Peyer's patch (tissue), 4 donors: ENCODE measurements around the gene CRTAC1. TPM values are rescaled to one million over a fixed set of nuclear protein-coding genes. Genes with fewer than 3 reads are reported as not detected.

Experiments used
- DNase-seq, 3 donors: peaks; one replicate each; pipeline ENCODE4 v3.0.0-alpha.2; 2017 to 2019
- H3K27ac ChIP-seq, 4 donors: fragments of 200-600 bp; sonication (generic); one replicate each; pipeline ENCODE4 v1.5.1; 2016 to 2019
- H3K27me3 ChIP-seq, 2 donors: fragments of 200-600 bp; sonication (generic); one replicate each; pipeline ENCODE4 v1.5.1; 2019
- H3K36me3 ChIP-seq, 3 donors: fragments of 200-600 bp; sonication (generic); one replicate each; pipeline ENCODE4 v1.5.1; 2016 to 2019
- H3K4me1 ChIP-seq, 4 donors: fragments of 200-600 bp; sonication (generic); one replicate each; pipeline ENCODE4 v1.5.1; 2016 to 2019
- H3K4me3 ChIP-seq, 4 donors: fragments of 200-600 bp; sonication (generic); 1 replicate in 3 of 4; 2 replicates in 1 of 4; pipeline ENCODE4 v1.5.1; 2016 to 2019; ENCODE audit warnings: mild to moderate bottlenecking in 1 of 4
- H3K9me3 ChIP-seq, 4 donors: fragments of 200-600 bp; sonication (generic); one replicate each; pipeline ENCODE4 v1.5.1; 2016 to 2019; ENCODE audit warnings: mild to moderate bottlenecking in 1 of 4
- POLR2A ChIP-seq, 2 donors: fragments of 450-650 bp; IDR thresholded peaks; one replicate each; pipeline ENCODE4 v1.5.1; 2017; ENCODE audit warnings: antibody characterized with exemption in 2 of 2, mild to moderate bottlenecking in 2 of 2, moderate library complexity in 2 of 2
- total RNA-seq, 4 donors: library from RNA; depleted of rRNA; stranded (reverse); fragments of >200 nt; gene quantifications; one replicate each; pipeline ENCODE4 v1.1.0, GENCODE V29; 2016
- TF ChIP-seq, protein P1 (sequence below), 6 experiments: fragments of 450-650 bp in 4 of 6; fragments of 200-600 bp in 2 of 6; sonication (generic) in 1 of 6; IDR thresholded peaks; one replicate each; pipeline ENCODE4 v1.5.1; 2017 to 2019; ENCODE audit warnings: antibody characterized with exemption in 6 of 6, mild to moderate bottlenecking in 3 of 6, moderate library complexity in 1 of 6

The CRTAC1 gene
- total RNA-seq, 4 donors from 2014 or later, result 0.53 TPM; not detected in 3

DNA sequence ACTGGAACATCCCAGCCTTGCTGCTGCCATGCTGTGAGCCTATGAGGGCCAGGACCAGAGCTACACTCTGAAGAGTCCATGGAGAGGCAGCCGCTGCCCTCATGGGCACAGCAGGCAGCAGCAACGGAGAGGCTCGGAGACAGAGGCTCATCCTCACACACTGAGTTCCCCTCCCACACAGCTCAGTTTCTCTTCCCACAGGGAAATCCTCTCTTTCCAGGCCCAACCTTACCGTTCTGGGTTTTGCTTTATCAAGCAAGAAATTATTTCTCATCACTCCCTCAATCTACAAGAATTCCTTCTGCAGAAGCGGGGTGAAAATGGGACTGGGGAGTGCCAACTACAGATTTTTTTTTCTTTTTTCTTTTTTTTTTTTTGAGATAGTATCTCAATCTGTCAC lies 144.1 kb downstream of the CRTAC1 start:
- Histone ChIP-seq H3K4me1 (no peaks in the 10 kb centered on the region), H3K27ac (no peak overlapping the region), H3K9me3 (no peaks in the 10 kb centered on the region), H3K36me3 (no peaks in the 10 kb centered on the region), H3K4me3 (no peak overlapping the region), H3K27me3 (no peaks in the 10 kb centered on the region)
- DNase-seq, result no peak
- TF ChIP-seq POLR2A (IDR thresholded peaks at IDR 0.05), result no peak
- TF ChIP-seq, protein P1, sequence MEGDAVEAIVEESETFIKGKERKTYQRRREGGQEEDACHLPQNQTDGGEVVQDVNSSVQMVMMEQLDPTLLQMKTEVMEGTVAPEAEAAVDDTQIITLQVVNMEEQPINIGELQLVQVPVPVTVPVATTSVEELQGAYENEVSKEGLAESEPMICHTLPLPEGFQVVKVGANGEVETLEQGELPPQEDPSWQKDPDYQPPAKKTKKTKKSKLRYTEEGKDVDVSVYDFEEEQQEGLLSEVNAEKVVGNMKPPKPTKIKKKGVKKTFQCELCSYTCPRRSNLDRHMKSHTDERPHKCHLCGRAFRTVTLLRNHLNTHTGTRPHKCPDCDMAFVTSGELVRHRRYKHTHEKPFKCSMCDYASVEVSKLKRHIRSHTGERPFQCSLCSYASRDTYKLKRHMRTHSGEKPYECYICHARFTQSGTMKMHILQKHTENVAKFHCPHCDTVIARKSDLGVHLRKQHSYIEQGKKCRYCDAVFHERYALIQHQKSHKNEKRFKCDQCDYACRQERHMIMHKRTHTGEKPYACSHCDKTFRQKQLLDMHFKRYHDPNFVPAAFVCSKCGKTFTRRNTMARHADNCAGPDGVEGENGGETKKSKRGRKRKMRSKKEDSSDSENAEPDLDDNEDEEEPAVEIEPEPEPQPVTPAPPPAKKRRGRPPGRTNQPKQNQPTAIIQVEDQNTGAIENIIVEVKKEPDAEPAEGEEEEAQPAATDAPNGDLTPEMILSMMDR (IDR thresholded peaks at IDR 0.05), result no peak

DNA sequence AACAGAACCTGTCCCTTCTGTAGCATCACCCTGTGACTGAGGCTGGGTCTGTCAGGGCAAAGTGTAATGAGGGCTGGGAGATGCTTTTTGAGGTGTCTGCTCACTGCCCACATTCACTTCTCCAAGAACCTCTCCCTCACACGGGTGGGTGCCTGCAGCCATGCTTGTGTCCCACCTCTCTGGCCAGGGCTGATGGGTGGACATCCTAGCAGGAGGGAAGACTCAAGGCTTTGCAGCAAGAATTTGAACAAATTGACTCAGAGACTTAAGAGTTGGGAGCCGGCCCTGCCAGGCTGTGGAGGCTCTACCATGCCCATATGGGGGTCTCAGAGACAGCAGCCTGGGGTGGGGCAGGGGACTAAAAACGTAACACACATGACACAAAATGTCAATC lies 147.3 kb downstream of the CRTAC1 start:
- H3K36me3 ChIP-seq, result no peaks in the 10 kb centered on the region
- TF ChIP-seq, protein P1 (IDR thresholded peaks at IDR 0.05), result no peak
- no peak overlapping the region for H3K4me3 ChIP-seq
- H3K27me3 ChIP-seq, result no peaks in the 10 kb centered on the region
- H3K27ac ChIP-seq, result no peak overlapping the region
- no peaks in the 10 kb centered on the region for H3K9me3 ChIP-seq
- no peaks in the 10 kb centered on the region for H3K4me1 ChIP-seq
- DNase-seq, result peak in 1 of 3 donors; percentile 27

DNA sequence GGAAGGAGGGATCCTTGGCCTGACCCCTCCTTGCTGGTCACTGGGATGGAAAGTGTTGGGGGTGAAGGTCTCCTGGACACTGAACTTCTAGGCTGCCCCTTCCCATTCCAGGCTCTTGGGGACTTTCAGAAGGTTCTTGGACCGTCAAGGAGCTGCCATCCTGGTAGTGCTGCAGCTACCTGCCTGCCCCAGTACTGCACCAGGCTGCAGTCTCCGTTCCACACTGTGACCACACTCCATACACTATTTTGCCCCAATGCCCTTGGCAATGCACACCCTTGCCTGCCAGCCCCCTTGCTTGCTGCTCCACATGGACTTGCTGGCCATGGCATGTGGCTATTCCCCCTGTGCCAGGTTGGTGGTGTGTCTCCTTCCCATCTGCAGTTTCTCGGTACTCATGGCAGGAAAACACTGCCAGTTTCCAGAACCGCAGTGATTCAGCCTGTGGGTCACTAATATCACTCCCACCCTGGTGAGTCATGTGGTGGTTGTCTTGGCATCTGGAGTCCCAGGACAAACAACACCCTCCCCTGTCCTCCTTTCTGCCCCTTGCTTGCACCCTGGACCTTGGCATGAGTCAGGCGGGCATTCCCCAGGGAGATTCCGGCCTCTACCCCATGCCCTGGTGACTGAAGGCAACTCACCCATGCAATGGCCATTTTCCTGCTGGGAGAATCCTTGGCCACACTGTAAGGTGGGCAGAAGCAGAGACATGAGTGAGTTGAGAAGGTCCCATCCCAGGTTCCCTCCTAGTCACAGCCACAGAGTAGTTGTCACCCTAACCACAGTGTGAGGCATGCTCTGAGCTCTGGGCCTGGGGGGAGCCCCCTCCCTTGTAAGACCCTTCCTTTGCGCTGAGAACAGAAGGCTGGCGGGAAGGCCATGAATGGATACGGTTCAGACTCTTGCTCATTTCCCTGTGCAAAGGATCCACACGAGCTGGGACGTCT lies 148.0 kb downstream of the CRTAC1 start:
- no peaks in the 10 kb centered on the region for H3K27me3 ChIP-seq
- H3K36me3 ChIP-seq, result no peaks in the 10 kb centered on the region
- DNase-seq, result peak in 1 of 3 donors; percentile 61
- no peak overlapping the region for H3K27ac ChIP-seq
- no peaks in the 10 kb centered on the region for H3K4me1 ChIP-seq
- no peak for TF ChIP-seq POLR2A (IDR thresholded peaks at IDR 0.05)
- TF ChIP-seq, protein P1 (IDR thresholded peaks at IDR 0.05), result no peak
- H3K4me3 ChIP-seq, result no peak overlapping the region
- no peaks in the 10 kb centered on the region for H3K9me3 ChIP-seq

DNA sequence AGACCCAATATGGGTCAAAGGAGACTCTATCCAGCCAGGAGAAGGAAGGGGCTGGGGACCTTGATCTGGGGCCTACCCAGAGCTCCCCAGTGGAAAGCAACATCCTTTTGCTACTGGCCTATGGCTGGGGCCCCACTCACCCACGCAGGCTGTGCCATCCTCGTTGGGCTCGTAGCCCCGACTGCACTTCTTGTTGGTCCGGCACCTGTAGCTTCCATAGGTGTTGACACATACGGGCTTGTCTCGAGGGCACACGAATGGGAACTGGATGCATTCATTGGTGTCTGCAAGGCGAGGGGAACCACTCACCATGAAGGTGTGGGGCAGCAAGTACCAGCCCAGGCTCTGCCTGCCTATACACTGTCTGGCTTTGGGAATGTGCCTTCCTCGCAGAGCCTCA lies 150.3 kb downstream of the CRTAC1 start:
- no peak overlapping the region for H3K27ac ChIP-seq
- DNase-seq, result peak in 1 of 3 donors; percentile 32
- H3K27me3 ChIP-seq, result no peaks in the 10 kb centered on the region
- H3K9me3 ChIP-seq, result no peaks in the 10 kb centered on the region
- no peak for TF ChIP-seq POLR2A (IDR thresholded peaks at IDR 0.05)
- TF ChIP-seq, protein P1 (IDR thresholded peaks at IDR 0.05), result no peak
- no peaks in the 10 kb centered on the region for H3K4me1 ChIP-seq
- no peak overlapping the region for H3K4me3 ChIP-seq
- H3K36me3 ChIP-seq, result no peaks in the 10 kb centered on the region

DNA sequence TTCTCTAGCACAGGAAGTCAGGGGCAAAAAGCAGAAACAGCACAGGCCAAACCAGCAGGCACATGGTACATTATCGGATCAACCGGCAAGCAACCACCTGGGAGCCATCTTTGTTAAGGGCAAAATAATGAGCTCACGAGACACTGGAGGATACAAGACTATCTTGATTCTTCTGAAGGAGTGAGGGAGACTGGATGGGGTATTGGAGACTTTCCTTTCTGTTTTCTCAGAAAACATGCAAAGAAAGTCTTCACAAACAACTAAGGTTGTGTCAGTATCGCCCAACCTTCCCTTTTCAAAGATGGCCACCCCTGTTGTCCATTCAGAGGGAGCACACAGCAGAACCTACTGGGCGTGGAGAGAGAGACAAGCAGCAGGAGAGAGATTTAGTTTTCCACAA lies 151.2 kb downstream of the CRTAC1 start:
- H3K36me3 ChIP-seq, result no peaks in the 10 kb centered on the region
- no peaks in the 10 kb centered on the region for H3K27me3 ChIP-seq
- no peaks in the 10 kb centered on the region for H3K4me1 ChIP-seq
- no peak for TF ChIP-seq POLR2A (IDR thresholded peaks at IDR 0.05)
- TF ChIP-seq, protein P1 (IDR thresholded peaks at IDR 0.05), result no peak
- H3K9me3 ChIP-seq, result no peaks in the 10 kb centered on the region
- no peak for DNase-seq
- H3K27ac ChIP-seq, result no peak overlapping the region
- no peak overlapping the region for H3K4me3 ChIP-seq
